Stimulated activated CD4-positive, alpha-beta T cell treated with anti-CD3 and anti-CD28 coated beads, Interleukin-1b, Interleukin-23, amount 100 ng/mL, for 4 hours (primary cell): ENCODE measurements around the gene PTPRA.
"Not testable (repeated sequence)": the region's sequence is repeated elsewhere in the genome, so short reads cannot be mapped to it uniquely, and the experiment has no call there.

Experiments
- DNase-seq, 2 donors: peaks; one replicate each; pipeline ENCODE4 v3.0.0-alpha.2; 2020; ENCODE audit warnings: low read depth in 2 of 2

The PTPRA gene

GRCh38 chr20:3073251-3073643 lies 200.0 kb downstream of the PTPRA start:
- DNase-seq: not testable (repeated sequence)

- no peak for DNase-seq
Observed at GRCh38 chr20:3074812-3075211, 201.5 kb downstream of the PTPRA start.

GRCh38 chr20:3075315-3075714 lies 202.0 kb downstream of the PTPRA start:
- DNase-seq: not testable (repeated sequence)

GRCh38 chr20:3077618-3078134 lies 204.4 kb downstream of the PTPRA start:
- no peak for DNase-seq

- DNase-seq: no peak
Observed at GRCh38 chr20:3080939-3081388, 207.7 kb downstream of the PTPRA start.

GRCh38 chr20:3081641-3082040 lies 208.4 kb downstream of the PTPRA start:
- no peak for DNase-seq

GRCh38 chr20:3082306-3082951 lies 209.1 kb downstream of the PTPRA start:
- DNase-seq: no peak

- DNase-seq: no peak
Observed at GRCh38 chr20:3082955-3083952, 210.0 kb downstream of the PTPRA start.

GRCh38 chr20:3084283-3084985 lies 211.2 kb downstream of the PTPRA start, which contains the start of gene AVP:
Gene AVP, minus strand, starts transcription at chr20:3084724. Its CDS starts 50 bp downstream, at chr20:3084674.
- no peak for DNase-seq

GRCh38 chr20:3084986-3085360 lies 211.7 kb downstream of the PTPRA start:
- no peak for DNase-seq

GRCh38 chr20:3085571-3086072 lies 212.3 kb downstream of the PTPRA start:
- no peak for DNase-seq

- DNase-seq: no peak
Observed at GRCh38 chr20:3088031-3088430, 214.8 kb downstream of the PTPRA start.
